K562 (cell line): Measurements from ENCODE around the gene YBX2. TPM values are rescaled to one million over a fixed set of nuclear protein-coding genes. Genes with fewer than 3 reads are reported as not detected.

Experiments used
- ATAC-seq: fragments of 200-7000 bp; cut with Tn5 transposase; 3 replicates; pipeline ENCODE4 v1.9.1; 2020; ENCODE audit warnings: moderate library complexity
- BruUV-seq: library from RNA; stranded (reverse); fragments of 400-500 nt; replicated peaks from 2 replicates; lab custom pipeline; 2021; lab: Mats Ljungman, UMichigan
- CTCF ChIA-PET: fragments of 300-600 bp; formaldehyde crosslinking; extraction: SDS; loops from one replicate; lab custom pipeline; 2021; ENCODE audit warnings: low intra/inter-chr PET ratio; lab: Yijun Ruan, JAX
- POLR2A ChIA-PET: fragments of 300-600, 350-650 bp; sonication (Branson Sonifier 250); formaldehyde crosslinking; extraction: SDS; loops from one replicate; lab custom pipeline; 2021; ENCODE audit warnings: antibody characterized with exemption, inconsistent platforms; lab: Yijun Ruan, JAX
- DNase-seq, 4 experiments: peaks; one replicate each; pipeline versions ENCODE4 v3.0.0 to v3.0.0-alpha.2; 2011 to 2018; ENCODE audit warnings: low spot score in 3 of 4, mixed read lengths in 3 of 4; ENCODE audit errors: extremely low read depth in 1 of 4
- FAIRE-seq: peaks from 2 replicates; lab custom pipeline; 2011; peaks lifted over from hg19 to GRCh38; lab: Jason Lieb, UNC
- H2AFZ ChIP-seq: 2 replicates; pipeline ENCODE4 v1.6.0; 2011; ENCODE audit warnings: low read depth, low read length, control low read depth, inconsistent platforms
- H3K27ac ChIP-seq: fragments of 200-600 bp; 3 replicates; pipeline ENCODE4 v1.8.0; 2011; ENCODE audit warnings: low read depth, mild to moderate bottlenecking, control low read depth, inconsistent platforms, low read length, moderate library complexity, mixed read lengths; ENCODE audit errors: extremely low read depth
- H3K27me3 ChIP-seq, 2 experiments: fragments of 300-600 bp in 1 of 2; 2 replicates in 1 of 2; 3 replicates in 1 of 2; pipeline versions ENCODE4 v1.6.0 to v1.8.0; 2011; ENCODE audit warnings: inconsistent platforms in 2 of 2, low read length in 2 of 2, mild to moderate bottlenecking in 1 of 2, mixed read lengths in 1 of 2, moderate library complexity in 1 of 2; ENCODE audit not compliant: control insufficient read depth in 2 of 2, insufficient read depth in 2 of 2
- H3K36me3 ChIP-seq: fragments of 300-600 bp; 3 replicates; pipeline ENCODE4 v1.8.0; 2011; ENCODE audit warnings: mild to moderate bottlenecking, low read length, inconsistent platforms; ENCODE audit not compliant: control insufficient read depth, insufficient read depth
- H3K4me1 ChIP-seq, 2 experiments: fragments of 200-600 bp in 1 of 2; replicated peaks in 1 of 2; 2 replicates in 1 of 2; 3 replicates in 1 of 2; pipeline versions ENCODE4 v1.5.1 to v1.8.0; 2011; ENCODE audit warnings: inconsistent platforms in 2 of 2, low read length in 2 of 2, mild to moderate bottlenecking in 1 of 2, mixed read lengths in 1 of 2, moderate library complexity in 1 of 2; ENCODE audit not compliant: control insufficient read depth in 2 of 2, insufficient read depth in 2 of 2
- H3K4me2 ChIP-seq: 2 replicates; pipeline ENCODE4 v1.6.1; 2011; ENCODE audit warnings: low read length, control low read depth, inconsistent platforms, mixed read lengths; ENCODE audit not compliant: insufficient read depth
- H3K4me3 ChIP-seq: fragments of 200-600 bp; sonication (generic), shearing (Covaris generic); 2 replicates; pipeline ENCODE4 v1.5.1; 2016; ENCODE audit warnings: control low read depth, inconsistent platforms
- H3K79me2 ChIP-seq: fragments of 200-600 bp; 3 replicates; pipeline ENCODE4 v1.8.0; 2011; ENCODE audit warnings: low read length, inconsistent platforms; ENCODE audit not compliant: control insufficient read depth, insufficient read depth
- H3K9ac ChIP-seq, 2 experiments: 2 replicates each; pipeline versions ENCODE4 v1.6.0 to v1.6.1; 2011; ENCODE audit warnings: low read depth in 2 of 2, low read length in 2 of 2, control low read depth in 1 of 2, inconsistent platforms in 1 of 2, mild to moderate bottlenecking in 1 of 2, mixed read lengths in 1 of 2; ENCODE audit not compliant: insufficient read depth in 1 of 2
- H3K9me1 ChIP-seq: one replicate; pipeline ENCODE4 v1.6.0; 2011; ENCODE audit warnings: inconsistent platforms, mild to moderate bottlenecking, low read length, moderate library complexity; ENCODE audit not compliant: control insufficient read depth, insufficient read depth
- H3K9me3 ChIP-seq: replicated peaks from 2 replicates; pipeline ENCODE4 v1.5.1; 2011; ENCODE audit warnings: low read depth, low read length, inconsistent platforms; ENCODE audit not compliant: control insufficient read depth, insufficient read depth
- H4K20me1 ChIP-seq: replicated peaks from 2 replicates; pipeline ENCODE4 v1.6.1; 2011; ENCODE audit warnings: low read length, inconsistent platforms, mixed read lengths; ENCODE audit not compliant: control insufficient read depth, insufficient read depth
- BDP1 ChIP-seq: IDR thresholded peaks from 3 replicates; pipeline ENCODE4 v1.6.1; 2011; ENCODE audit not compliant: insufficient read length, insufficient read depth
- CREB1 ChIP-seq, 2 experiments: sonication (generic) in 1 of 2; formaldehyde crosslinking in 1 of 2; IDR thresholded peaks; 2 replicates each; pipeline versions ENCODE4 v1.6.1 to v1.8.0; 2012 to 2022; ENCODE audit warnings: inconsistent platforms in 1 of 2, mild to moderate bottlenecking in 1 of 2, missing genetic modification reagents in 1 of 2, moderate library complexity in 1 of 2
- DIDO1 ChIP-seq: fragments of 450-650 bp; IDR thresholded peaks from 2 replicates; pipeline ENCODE4 v1.6.1; 2016; ENCODE audit warnings: low read depth, missing biosample characterization, missing genetic modification characterization
- LARP7 ChIP-seq: fragments of 450-650 bp; IDR thresholded peaks from 2 replicates; pipeline ENCODE4 v1.6.1; 2016
- MAZ ChIP-seq, 2 experiments: fragments of 450-650 bp in 1 of 2; sonication (generic) in 1 of 2; formaldehyde crosslinking; IDR thresholded peaks in 1 of 2; conservative IDR thresholded peaks in 1 of 2; 2 replicates each; pipeline versions ENCODE4 v1.4.0 to v1.5.0; 2020; ENCODE audit warnings: mild to moderate bottlenecking in 1 of 2, missing genetic modification reagents in 1 of 2
- RBM34 ChIP-seq: fragments of 200-400 bp; formaldehyde crosslinking; IDR thresholded peaks from 2 replicates; pipeline ENCODE4 v1.6.1; 2018; ENCODE audit warnings: low read length, borderline replicate concordance; ENCODE audit not compliant: insufficient read depth
- RNF2 ChIP-seq: sonication (generic); IDR thresholded peaks from 2 replicates; pipeline ENCODE4 v1.6.1; 2016
- SMARCA5 ChIP-seq: fragments of 450-650 bp; IDR thresholded peaks from 2 replicates; pipeline ENCODE4 v1.6.1; 2016
- SMARCB1 ChIP-seq: IDR thresholded peaks from 2 replicates; pipeline ENCODE4 v1.6.1; 2011; ENCODE audit warnings: improper control_type of control experiment, low read depth; ENCODE audit not compliant: insufficient read length
- ZBTB17 ChIP-seq: fragments of 450-650 bp; formaldehyde crosslinking; IDR thresholded peaks from 2 replicates; pipeline ENCODE4 v1.4.0; 2020; ENCODE audit warnings: mild to moderate bottlenecking
- ZBTB34 ChIP-seq: fragments of 250-450 bp; sonication (Bioruptor Pico); IDR thresholded peaks from 2 replicates; pipeline ENCODE4 v1.8.0; 2021; ENCODE audit warnings: mild to moderate bottlenecking, moderate library complexity
- ZFP91 ChIP-seq: sonication (generic); formaldehyde crosslinking; IDR thresholded peaks from 2 replicates; pipeline ENCODE4 v1.8.0; 2022; ENCODE audit warnings: mild to moderate bottlenecking, missing genetic modification reagents
- ZNF253 ChIP-seq: fragments of 250-450 bp; sonication (Bioruptor Pico); conservative IDR thresholded peaks from 2 replicates; pipeline ENCODE4 v1.6.1; 2021; ENCODE audit warnings: mild to moderate bottlenecking
- ZNF445 ChIP-seq: fragments of 250-450 bp; sonication (Bioruptor Pico); IDR thresholded peaks from 2 replicates; pipeline ENCODE4 v1.4.0; 2020; ENCODE audit warnings: low read depth, mild to moderate bottlenecking, moderate library complexity
- ZNF561 ChIP-seq: fragments of 450-650 bp; formaldehyde crosslinking; conservative IDR thresholded peaks from 2 replicates; pipeline ENCODE4 v1.4.0; 2020; ENCODE audit warnings: mild to moderate bottlenecking, moderate library complexity
- ZSCAN32 ChIP-seq: fragments of 450-650 bp; formaldehyde crosslinking; IDR thresholded peaks from 2 replicates; pipeline ENCODE4 v1.4.0; 2020; ENCODE audit warnings: mild to moderate bottlenecking, moderate library complexity
- WGBS: fragments of 100-300 bp; shearing (Covaris generic); methylation state at CpG from one replicate; pipeline ENCODE4 v1.1.6; 2016; ENCODE audit warnings: low coverage, mixed read lengths; ENCODE audit not compliant: insufficient coverage; ENCODE audit errors: missing lambda C conversion rate; 5-methylcytosine and 5-hydroxymethylcytosine counted together
- in situ Hi-C: fragments of 300-500 bp; cut with MboI; formaldehyde crosslinking; loops from 4 replicates; pipeline ENCODE4 v1.15.0; 2018; ENCODE audit warnings: inconsistent platforms, mixed read lengths
- intact Hi-C: fragments of 100-400 bp; cut with micrococcal nuclease; formaldehyde crosslinking; loops from 2 replicates; pipeline ENCODE4 v1.14.2; 2022
- polyA plus RNA-seq, 8 experiments: library from polyadenylated mRNA; depleted of rRNA in 4 of 8; stranded (reverse) in 5 of 8; unstranded in 3 of 8; fragments of >200 nt; fragmentation: Nextera tagmentation in 2 of 8; fragmentation: Illumina TruSeq in 1 of 8; extraction: Ambion mirVana in 2 of 8; extraction: Trizol in 1 of 8; gene quantifications; 2 replicates each; pipeline versions ENCODE4 v1.2.1 to v1.2.3, GENCODE V29; 2011 to 2014; ENCODE audit warnings: inconsistent platforms in 1 of 8, missing spikeins in 1 of 8
- total RNA-seq, 7 experiments: library from RNA; depleted of rRNA in 6 of 7; stranded (reverse); fragments of >200 nt in 6 of 7; fragmentation: Illumina TruSeq in 2 of 7; extraction: Trizol in 2 of 7; gene quantifications; 2 replicates each; pipeline versions ENCODE4 v1.2.1 to v1.2.3, GENCODE V29; 2011 to 2021; ENCODE audit warnings: low replicate concordance in 1 of 7

Gene YBX2
- total and polyA plus RNA-seq, 9 of the 15 experiments (the other 6 are each of a cell fraction or from before 2014, with no cell fraction given), result 0.03 to 0.59 (median 0.27) TPM; not detected in 6

- Histone ChIP-seq H4K20me1 (peaks cover 4% of the 10 kb centered on the region; the same call in 1 of the 2 replicates), H3K27ac (no peak overlapping the region), H3K4me1 (peaks cover 5 to 18% of the 10 kb centered on the region in 2 experiments; a peak in 3 of 5 replicates), H3K4me3 (no peak overlapping the region), H2AFZ (no peak overlapping the region), H3K9ac (no peak overlapping the region; a peak in 1 of 4 replicates), H3K9me1 (no peaks in the 10 kb centered on the region), H3K79me2 (peaks cover 11% of the 10 kb centered on the region), H3K36me3 (peaks cover 73% of the 10 kb centered on the region; the same call in 2 of the 3 replicates), H3K27me3 (no peaks in the 10 kb centered on the region), H3K4me2 (no peak overlapping the region), H3K9me3 (no peaks in the 10 kb centered on the region)
- intact Hi-C loops (no loop called here), in situ Hi-C loops (no loop called here)
- DNase-seq, result no peak
- POLR2A ChIA-PET, result interaction anchor here (0.8 kb wide), 1 partner anchor 167 kb away, joined by 3 read pairs; no protein-coding TSS in a partner anchor
- TF ChIP-seq BDP1 (no peak), ZNF561 (CRISPR knock-in tag) (no peak), SMARCA5 (no peak), LARP7 (no peak), RBM34 (no peak), ZBTB17 (CRISPR knock-in tag) (no peak), ZBTB34 (CRISPR knock-in tag) (no peak), MAZ (CRISPR knock-in tag; conservative IDR thresholded peaks at IDR 0.05 in 1 of 2, IDR thresholded peaks at IDR 0.05 in 1 of 2) (no peak), SMARCB1 (no peak), RNF2 (no peak), ZNF445 (CRISPR knock-in tag) (no peak), ZNF253 (CRISPR knock-in tag) (no peak), ZSCAN32 (CRISPR knock-in tag) (no peak), DIDO1 (tag) (no peak), CREB1 (IDR thresholded peaks at IDR 0.05) (no peak), CREB1 (CRISPR knock-in tag; IDR thresholded peaks at IDR 0.05) (no peak), ZFP91 (no peak)
- no peak for ATAC-seq
- BruUV-seq, result no TSS peak
- CTCF ChIA-PET, result no interaction called here
- no peak for FAIRE-seq
- 94% methylated on average over 9 of the region's 13 CpGs for WGBS
Observed at GRCh38 chr17:7318121-7318860, 23.9 kb upstream of the YBX2 start.
